ENCODE data around the gene ARHGAP33.
A peak's percentile ranks its signal among the peaks of the same experiment; 100 is the strongest.
"Not testable (repeated sequence)": the region's sequence is repeated elsewhere in the genome, so short reads cannot be mapped to it uniquely, and the experiment has no call there.

Gene ARHGAP33

DNA sequence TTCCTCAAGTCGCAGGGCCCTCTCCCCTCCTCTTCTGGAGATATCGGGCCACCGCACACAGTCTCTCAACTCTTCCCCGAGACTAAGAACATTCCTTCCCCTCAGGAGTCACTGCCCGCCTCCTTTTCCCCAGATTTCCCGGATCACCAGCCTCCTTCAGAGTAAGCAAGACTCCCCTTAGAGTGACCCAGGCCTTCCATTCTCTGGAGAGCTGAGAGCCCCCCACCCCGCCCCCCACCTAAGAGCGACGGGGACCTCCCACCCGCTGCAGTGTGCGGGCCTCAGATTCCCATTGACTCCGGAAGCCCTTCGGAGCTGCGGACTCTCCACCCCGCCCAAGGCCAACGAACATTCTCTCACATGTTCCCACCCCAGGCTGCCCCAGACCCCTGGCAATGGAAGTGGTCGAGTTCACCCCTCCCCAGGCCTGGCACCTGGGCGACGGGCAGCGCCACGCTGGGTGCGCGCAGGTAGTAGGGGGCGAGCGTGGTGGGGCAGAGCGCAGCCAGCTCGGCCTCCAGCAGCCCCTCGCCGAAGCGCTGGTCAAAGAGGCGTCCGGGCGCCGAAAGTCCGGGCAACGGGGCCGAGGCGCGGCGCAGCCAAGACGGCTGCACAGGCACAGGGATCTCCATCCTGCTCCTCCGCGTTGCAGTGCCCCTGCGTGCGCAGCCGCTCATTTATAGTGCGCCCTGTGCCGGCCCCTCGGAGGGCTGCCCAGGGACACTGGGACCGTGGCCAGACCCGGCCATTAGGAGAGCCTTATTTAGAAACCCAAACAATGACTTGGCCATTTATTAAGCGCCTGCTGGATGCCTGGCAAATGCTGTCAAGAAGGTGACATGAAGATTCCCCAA is 18.8 kb upstream of the ARHGAP33 start, which contains the start of gene HSPB6:
TSS of gene HSPB6 (minus strand) at position 653 of the 854 bp plus-strand sequence. CDS start at position 632, 21 bp downstream.
- no peak for DNase-seq (ENCODE audit: low read depth)

DNA sequence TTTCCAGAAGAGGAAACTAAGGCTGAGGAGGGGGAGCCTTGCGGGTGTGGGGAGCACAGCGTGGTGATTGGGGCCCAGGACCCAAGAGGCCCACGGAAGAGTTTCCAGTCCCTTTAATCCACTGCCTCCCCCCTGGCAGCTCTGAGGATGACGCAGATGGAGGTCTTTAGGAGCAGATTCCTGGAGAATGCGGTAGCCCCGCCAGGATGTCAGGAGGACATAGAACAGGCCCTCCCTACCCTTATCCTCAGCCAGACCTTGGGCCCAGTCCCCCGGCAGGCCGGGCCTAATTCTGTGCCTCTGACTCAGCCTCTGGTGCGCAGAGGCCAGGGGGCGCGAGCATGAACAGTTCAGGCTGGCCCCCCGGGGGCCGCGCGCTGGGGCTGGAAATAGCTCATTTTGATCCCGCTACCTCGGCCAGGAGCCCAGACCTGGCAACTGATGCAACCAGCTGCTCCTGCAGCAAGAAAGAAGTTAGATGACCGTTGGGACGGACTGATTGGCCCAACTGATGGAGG is 18.1 kb upstream of the ARHGAP33 start:
- DNase-seq (ENCODE audit: low read depth), result peak; percentile 64

DNA sequence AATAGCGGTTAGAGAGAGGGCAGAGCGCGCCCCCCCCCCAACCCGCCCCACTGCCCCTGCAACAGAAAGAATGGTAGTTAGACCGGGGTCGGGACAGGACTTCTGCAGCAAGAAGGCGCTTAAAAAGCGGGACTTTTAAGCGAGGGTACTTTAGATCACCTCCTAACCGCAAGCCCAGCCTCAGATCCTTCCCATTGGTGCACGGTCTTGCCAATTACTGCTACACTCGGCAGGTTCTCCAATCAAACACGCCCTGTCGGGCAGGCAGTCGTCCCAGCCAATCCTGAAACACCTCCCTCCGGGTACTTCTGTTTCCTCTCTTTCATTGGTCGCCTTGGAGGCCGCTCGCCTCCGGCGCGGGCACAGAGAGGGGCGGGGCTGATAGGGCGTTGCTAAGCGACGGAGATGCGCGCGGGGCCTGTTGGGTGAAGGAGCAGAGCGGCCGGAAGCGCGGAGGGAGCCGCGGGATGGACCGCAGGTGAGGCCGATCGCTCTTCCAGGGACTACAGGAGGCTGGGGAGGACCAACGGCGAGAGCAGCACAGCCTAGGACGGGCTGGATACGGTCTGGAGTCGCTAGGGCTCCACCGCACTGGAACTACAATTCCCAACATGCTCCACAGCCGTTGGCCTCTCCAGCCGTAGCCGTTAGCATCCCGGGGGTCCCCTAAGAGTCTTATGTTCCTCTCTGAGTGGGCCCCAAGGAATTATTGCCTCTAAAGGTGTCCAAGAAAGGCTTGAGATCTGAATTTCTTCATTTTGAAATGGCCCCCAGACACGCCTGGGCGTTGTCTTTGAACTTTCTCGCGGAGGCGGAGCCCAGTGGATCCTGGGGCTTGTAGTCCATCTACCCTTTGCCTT is 17.4 kb upstream of the ARHGAP33 start, which contains the start of gene PROSER3:
TSS of gene PROSER3 (plus strand) at position 428 of the 860 bp plus-strand sequence. CDS start at position 468, 40 bp downstream.
- peak; percentile 97 for DNase-seq (ENCODE audit: low read depth)

DNA sequence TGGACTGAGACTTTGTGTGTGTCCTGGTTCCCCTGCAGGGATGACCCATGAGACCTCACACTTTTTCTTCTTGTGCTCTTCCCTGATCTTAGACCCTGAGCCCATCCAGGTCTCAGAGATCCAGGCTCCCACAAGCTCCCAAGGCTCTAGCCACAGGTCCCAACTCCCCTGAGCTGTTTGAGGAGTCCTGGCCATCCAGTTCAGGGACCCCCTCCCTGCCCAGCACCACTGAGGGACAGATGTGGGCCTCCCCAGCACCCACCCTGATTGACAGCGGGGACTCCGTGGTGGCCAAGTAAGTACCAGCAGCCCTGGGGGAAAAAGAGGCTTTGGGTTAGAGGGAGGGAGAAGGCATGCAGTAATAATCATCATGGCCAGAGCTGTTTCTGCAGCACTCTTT is 15.7 kb upstream of the ARHGAP33 start:
- no peak for DNase-seq (ENCODE audit: low read depth)

DNA sequence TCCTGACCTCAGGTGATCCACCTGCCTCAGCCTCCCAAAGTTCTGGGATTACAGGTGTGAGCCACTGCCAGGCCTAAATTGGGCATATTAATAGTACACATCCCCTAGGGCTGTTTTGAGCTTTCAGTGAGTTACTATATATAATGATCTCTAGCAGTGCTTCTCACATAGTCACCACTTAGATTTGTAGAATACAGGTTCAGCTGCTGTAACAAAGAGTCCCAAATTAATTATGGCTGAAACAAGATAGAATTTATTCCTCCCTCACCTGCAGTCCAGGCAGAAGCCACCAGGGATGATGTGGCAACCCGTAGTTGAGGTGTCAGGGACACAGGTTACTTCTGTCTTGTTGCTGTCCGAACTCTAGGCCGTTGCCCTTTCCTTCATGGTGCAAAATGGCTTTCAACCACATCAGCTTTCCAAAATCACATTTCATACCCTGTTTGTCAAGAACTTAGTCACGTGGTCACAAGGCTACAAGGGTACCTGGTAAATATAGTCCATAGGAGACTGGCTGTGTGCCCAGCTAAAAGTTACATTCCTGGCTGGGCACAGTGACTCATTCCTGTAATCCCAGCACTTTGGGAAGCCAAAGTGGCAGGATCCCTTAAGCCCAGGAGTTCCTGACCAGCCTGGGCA is 14.5 kb upstream of the ARHGAP33 start:
- DNase-seq (ENCODE audit: low read depth), result no peak

DNA sequence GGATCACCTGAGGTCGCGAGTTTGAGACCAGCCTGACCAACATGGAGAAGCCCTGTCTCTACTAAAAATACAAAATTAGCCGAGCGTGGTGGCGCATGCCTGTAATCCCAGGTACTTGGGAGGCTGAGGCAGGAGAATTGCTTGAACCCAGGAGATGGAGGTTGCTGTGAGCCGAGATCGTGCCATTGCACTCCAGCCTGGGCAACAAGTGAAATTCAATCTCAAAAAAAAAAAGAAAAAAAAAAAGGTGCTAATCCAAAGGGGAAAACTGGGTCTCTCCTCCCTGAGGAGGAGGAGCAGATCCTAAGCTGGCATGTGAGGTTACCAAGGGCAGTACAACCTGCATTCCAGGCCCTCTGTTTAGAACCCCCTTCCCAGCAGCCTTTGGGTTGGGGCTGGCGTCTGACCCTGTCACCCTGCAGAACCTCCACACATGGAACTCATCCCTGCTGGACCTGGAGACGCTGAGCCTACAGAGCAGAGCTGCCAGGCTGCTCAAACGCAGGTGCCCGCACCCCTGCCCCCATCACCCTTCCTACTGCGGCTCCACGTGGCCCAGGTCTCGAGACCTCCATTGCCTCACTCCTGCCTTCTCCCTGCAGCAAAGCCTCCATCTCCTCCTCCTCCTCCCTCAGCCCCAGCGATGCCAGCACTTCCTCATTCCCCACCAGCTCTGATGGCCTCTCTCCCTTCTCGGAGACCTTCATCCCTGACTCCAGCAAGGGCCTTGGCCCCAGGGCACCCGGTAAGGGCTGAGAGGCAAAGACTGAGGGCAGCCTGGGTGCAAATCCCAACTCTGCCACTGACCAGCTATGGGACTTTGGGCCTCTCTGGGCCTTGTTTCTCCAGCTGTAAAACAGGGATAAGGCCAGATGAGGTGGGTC is 10.7 kb upstream of the ARHGAP33 start:
- DNase-seq (ENCODE audit: low read depth), result no peak

DNA sequence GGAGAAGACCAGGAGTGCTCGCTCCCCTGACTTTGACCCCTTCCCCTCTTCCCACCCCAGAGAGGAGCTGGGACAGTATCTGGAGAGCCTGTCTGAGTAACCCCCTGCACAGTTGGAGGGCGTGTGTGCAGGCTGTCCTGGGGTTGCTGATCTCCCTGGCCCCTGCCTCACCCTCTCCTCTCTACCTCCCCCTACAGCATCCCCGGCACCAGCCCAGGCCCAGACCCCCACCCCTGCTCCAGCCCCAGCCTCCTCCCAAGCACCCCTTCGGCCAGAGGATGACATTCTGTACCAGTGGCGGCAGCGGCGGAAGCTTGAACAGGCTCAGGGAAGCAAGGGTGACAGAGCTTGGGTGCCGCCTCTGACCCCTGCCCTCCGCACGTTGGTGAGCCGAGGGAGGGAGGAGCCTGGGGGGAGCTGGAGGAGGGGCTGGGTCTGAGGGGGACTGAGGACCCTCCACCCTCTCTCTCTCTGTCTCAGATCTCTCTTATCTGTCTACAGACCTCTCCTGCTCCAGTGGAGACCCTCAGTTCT is 8.7 kb upstream of the ARHGAP33 start:
- no peak for DNase-seq (ENCODE audit: low read depth)

DNA sequence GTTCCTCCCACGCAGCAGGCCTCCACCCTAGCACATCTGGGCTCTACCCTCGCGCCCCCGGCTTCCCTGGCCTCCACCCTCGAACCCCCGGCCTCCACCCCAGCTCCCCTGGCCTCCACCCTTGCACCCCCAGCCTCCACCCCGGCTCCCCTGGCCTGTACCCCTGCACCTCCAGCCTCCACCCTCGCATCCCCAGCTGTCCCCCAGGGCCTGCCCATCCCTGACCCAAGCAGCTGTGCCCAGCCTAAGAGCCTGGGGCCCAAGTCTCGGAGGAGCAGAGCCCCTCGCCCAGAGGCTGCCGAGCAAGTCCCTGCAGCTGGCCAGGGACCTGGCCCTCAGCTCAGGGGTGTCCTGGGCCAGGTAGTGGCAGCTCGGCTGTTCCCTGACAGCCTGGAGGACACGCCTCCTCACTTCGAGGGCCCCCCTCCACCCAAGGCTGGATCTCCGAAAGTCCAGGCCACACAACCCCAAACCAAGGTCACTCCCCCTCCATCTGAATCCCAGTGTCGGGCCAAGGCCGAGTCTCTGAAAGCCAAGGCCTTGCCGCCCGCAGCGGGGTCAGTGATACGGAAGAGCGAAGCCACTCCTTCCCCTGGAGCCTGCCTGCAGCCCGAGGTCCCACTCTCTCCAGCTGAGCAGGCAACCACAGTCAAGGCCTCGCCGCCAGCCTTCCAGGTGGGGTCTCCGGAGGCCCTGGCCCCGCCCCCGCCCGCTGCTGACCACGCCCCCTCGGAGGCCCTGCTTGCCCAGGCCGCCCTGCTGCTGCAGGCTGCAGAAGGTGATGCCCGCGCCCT is 7.9 kb upstream of the ARHGAP33 start:
- DNase-seq (ENCODE audit: low read depth), result no peak

DNA sequence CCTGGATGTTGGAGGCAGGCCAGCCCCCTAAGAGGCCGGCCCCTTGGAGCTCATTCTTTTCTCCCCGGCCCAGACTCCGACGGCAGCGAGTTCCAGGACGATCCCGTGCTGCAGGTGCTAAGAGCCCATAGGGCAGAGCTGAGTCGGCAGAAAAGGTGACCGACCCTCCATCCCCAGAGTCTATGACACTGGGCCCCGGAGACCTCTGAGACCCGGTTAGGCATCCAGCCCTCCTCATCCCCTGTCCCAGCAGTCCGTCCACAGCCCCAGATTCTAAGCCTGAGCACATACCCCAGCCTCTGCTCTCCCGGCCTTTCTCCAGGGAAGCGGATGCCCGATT is 7.3 kb upstream of the ARHGAP33 start:
- DNase-seq (ENCODE audit: low read depth), result no peak

DNA sequence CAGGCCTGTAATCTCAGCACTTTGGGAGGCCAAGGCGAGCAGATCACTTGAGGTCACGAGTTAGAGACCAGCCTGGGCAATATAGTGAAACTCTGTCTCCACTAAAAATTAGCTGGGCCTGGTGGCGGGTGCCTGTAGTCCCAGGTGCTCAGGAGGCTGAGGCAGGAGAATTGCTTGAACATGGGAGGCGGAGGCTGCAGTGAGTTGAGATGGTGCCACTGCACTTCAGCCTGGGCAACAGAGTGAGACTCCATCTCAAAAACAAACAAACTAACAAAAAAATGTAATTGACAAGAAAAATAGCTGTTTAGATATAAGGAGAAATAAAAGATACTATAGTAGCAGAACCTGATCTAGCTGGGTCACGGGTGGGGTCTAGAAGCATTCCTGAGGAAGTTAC is 3.0 kb upstream of the ARHGAP33 start:
- not testable (repeated sequence) for DNase-seq (ENCODE audit: low read depth)

DNA sequence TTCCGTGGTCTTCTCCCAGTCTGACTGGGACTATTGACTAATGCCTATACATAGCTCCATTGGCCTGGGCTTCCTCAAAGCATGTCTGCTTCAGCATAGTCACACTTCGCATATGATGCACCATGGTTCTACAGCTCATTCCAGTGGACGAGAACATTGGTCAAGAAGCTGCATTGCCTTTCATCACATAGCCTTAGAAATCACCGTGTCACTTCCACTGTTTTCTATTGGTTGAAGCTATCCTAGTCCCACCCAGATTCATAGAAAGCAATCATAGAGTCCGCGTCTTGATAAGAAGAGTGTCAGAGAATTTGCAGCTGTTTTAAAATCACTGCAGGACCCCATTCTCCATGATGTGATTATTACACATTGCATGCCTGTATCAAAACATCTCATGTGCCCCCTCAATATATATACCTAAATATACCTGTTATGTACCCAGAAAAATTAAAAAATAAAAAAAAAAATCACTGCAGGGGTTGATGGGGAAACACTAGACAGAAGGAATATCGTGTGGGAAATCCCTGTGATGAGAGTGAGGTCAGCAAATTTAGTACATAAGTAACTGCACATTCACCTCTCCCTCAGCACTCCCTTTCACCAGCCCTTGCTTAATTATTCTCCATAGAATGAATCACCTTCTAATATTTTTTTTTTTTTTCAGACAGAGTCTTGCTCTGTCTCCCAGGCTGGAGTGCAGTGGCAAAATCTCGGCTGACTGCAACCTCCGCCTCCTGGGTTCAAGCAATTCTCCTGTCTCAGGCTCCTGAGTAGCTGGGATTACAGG is 2.2 kb upstream of the ARHGAP33 start:
- DNase-seq (ENCODE audit: low read depth), result no peak

DNA sequence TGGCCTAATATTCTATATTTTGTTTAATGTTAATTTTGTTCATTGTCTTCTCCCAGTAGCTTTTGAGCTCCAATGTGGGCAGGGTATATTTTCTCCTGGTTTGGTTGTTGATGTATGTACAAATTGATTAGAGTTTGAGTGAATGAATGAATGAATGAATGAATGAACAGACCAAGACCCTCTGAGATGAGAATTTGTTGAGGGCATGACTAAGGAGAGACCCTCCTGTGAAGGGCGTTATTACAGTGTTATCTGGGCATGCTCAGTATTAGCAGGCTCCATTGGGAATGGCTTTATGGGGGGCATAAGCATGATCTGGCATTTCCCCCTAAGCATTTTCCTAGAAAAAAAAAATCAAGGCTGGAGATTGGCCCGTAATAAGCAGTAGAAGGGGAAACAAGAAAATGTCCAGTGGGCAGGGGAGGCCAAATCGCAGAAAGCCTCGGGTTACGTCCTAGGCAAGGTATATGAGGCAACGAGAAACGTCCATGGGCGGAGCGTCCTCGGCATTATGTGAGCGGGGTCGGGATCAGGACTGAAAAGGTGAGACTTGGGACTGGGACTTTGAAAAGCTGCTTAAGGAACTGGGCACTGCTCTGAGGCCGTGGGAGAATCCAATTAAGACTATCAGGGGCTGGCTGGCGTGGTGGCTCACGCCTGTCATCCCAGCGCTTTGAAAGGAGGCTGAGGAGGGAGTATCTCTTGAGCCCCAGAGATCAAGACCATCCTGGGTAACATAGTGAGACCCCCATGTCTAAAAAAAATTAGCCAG is 904 bp upstream of the ARHGAP33 start:
- no peak for DNase-seq (ENCODE audit: low read depth)

DNA sequence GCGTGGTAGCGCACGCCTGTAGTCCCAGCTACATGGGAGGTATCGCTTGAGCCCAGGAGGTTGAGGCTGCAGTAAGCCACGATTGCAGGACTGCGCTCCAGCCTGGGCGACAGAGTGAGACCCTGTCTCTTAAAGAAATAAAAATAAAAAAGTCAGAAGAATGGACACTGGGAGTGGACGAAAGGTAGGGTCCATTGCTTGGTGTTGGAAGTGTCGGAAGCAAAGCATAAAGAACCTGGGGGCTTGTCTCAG is 392 bp upstream of the ARHGAP33 start:
- no peak for DNase-seq (ENCODE audit: low read depth)

DNA sequence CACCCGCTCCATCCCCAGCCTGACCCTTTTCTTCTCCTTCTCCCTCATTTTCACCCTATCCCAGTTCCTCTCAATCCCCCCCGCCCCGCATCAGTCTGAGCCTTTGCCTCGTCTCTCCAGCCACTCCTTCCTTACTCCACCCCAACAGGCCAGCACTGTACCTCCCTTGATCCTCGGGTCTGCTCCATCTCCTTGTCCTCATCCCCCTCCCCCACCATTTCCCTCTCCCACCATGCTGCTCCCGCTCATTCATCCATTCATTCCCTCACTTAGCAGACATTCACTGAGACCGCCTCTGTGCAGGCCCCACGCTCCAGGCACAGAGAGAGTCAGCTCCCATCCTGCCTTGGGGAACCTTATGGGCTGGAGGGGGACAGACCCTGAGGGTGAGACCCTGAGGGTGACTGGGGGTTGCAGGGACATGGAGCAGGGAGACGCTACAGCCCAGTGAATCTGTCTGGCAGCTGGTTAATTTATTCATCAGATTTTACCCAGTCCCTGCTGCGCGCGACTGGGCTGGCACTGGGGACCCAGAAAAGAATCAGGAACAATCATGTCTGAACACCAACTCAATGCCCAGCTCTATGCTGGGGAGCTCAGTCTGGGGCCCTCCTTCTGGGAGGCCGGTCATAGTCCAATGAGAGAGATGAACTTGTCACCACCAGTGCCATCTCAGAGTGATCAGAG is 881 bp downstream of the ARHGAP33 start:
- DNase-seq (ENCODE audit: low read depth), result no peak

DNA sequence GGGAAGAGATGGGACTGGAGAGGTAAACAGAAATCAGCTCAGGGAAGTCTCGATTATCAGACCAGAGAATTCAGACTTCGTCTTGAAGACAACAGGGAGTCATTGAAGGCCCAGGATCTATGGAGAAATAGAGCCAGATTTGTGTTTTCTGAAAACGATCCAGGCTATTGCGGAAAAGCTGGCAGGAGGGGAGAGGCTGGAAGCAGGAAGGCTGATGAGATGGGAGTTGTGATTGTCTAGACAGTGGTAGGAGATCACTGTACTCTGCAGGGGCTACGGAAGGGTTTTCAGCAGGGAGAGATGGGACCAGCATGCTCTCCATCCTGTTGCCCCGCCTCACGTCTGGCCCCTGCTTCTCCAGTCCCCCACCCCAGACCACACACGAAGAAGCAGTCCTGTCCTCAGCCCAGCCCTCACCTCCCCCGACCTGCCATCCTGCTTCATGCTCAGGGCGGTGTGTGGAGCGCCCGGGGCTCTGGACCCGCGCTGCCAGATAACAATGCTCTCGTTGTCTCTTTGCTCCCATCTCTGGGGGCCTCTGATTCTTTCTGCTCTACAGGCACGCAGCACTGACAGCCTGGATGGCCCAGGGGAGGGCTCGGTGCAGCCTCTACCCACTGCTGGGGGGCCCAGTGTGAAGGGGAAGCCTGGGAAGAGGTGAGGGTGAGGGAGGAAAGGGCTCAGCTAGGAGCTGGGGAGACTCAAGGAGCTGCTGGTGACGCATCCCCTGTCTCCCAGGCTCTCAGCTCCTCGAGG is 1.9 kb downstream of the ARHGAP33 start:
- no peak for DNase-seq (ENCODE audit: low read depth)

DNA sequence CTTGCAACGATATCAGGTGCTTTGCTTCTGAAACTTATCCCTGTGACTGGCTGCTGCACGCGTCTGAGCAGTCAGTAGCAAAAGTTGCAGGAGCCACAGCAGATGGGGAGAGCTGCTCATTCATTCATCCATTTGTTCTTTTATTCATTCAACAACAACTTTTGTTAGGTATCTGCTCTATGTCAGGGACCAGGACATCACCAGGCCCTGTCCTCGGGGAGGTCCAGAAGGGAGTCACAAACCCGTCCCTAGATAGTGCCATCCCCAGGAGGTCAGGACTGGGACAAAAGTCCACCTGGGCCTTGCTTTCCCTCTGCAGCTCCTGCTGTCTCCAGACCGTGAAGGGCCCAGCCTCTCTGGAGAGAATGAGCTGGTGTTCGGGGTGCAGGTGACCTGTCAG is 2.6 kb downstream of the ARHGAP33 start:
- no peak for DNase-seq (ENCODE audit: low read depth)

DNA sequence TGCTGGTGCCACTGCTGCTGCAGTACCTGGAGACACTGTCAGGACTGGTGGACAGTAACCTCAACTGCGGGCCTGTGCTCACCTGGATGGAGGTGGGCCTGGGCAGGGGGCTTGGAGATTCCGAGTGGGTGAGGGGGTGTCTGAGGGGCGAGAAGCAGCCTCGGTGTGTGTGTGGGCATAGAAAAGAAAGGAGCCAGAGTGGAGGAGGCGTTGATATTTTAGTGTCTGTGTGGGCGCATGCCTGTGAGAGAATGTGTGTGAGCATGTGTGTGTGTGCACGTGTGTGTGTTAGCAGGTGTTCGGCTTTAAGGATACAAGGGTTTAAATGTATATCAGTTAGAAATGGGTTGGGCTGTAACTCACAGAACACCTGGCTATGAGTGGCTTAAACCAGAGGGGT is 3.7 kb downstream of the ARHGAP33 start:
- no peak for DNase-seq (ENCODE audit: low read depth)

DNA sequence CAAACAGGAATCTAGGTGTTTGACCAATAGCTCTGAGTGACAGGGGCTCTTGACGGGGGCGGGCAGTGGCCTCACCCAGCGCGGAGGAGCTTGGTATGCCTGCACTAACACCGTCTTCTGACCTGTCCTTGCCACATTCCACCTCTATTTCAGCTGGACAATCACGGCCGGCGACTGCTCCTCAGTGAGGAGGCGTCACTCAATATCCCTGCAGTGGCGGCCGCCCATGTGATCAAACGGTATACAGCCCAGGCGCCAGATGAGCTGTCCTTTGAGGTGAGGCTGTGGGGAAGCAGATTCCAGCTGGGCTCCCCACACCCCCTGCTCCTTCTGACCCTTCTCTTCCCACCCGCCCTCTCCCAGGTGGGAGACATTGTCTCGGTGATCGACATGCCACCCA is 4.7 kb downstream of the ARHGAP33 start:
- DNase-seq (ENCODE audit: low read depth), result no peak
